GM19397 (cell line): Measurements from ENCODE around the gene METTL22.

Experiments used
- ATAC-seq: cut with Tn5 transposase; IDR thresholded peaks from one replicate; pipeline ENCODE4 v1.9.1; 2021; ENCODE audit warnings: mild to moderate bottlenecking, moderate library complexity; ENCODE audit not compliant: unreplicated experiment

The METTL22 gene, protein sequence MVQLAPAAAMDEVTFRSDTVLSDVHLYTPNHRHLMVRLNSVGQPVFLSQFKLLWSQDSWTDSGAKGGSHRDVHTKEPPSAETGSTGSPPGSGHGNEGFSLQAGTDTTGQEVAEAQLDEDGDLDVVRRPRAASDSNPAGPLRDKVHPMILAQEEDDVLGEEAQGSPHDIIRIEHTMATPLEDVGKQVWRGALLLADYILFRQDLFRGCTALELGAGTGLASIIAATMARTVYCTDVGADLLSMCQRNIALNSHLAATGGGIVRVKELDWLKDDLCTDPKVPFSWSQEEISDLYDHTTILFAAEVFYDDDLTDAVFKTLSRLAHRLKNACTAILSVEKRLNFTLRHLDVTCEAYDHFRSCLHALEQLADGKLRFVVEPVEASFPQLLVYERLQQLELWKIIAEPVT

DNA sequence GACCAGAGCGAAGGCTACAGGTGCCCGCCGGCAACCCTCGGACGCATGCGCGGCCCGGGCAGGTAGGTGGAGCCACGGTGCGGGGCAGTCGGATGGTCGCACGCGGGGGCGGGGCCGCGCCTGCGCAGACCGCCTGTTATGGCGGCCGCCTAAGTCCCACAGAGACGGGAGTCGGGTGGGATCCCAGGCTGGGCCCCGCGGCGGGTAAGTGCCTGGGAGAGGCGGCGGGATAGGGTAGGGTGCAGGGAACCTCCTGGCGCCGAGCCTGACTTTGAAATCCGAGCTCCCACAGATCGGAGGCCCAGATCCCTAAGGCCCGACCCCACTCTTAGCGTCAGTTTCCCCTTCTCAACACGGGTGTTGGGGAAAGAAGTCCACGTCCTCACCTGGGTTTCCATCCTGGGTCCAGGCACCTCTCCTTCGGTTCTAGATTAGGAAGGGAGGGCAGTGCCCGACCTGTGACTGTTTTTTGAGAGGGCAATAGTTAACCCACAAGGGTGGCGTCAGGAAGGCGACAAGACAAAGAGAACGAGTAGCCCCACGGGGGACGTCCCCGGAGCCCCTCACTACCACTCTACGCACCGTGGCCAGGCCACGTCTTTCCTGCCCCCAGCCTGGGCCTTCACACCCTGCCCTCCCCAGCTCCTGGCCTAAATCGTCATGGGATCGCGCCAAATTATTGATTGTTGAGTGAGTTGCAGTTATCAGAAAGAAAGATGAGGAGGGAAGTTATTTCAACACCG lies at the start of gene METTL22:
METTL22 (plus strand) TSS at position 127 of the 743 bp plus-strand sequence. CDS start 3,968 bp downstream, outside the sequence.
- peak; percentile 95 for ATAC-seq

DNA sequence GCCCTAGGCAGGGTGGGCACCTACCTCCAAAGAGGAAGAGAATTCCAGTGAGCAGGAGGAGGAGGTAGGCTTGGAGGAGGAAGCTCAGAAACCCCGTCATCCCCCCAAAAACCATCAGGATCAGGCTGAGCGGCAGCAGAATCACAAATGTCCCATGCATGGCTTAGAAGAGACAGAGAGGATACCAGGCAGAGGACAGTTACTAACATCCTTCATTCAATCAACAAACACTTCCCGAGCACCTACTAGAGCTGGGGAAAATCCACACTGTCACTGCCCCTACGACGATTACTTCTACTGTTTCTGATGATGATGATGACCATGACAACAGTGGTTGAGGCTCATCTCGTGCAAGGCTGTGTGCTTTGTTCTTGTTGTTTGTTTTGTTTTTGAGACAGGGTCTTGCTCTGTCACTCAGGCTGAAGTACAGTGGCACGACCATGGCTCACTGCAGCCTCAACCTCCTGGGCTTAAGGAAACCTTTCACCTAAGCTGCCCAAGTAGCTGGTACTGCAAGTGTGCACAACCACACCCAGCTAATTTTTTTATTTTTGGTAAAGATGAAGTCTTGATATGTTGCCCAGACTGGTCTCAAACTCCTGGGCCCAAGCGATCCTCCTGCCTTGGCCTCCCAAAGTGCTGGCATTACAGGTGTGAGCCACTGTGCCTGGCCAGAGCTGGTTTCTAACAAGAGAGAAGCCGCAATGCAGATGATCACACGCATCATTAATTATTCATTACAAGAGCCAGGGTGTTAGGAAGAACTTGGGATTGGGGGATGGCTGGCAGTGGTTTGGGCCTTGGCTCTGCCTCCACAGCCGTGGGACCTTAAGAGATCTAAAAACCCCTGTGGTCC lies 49.2 kb upstream of the METTL22 start:
- no peak for ATAC-seq

DNA sequence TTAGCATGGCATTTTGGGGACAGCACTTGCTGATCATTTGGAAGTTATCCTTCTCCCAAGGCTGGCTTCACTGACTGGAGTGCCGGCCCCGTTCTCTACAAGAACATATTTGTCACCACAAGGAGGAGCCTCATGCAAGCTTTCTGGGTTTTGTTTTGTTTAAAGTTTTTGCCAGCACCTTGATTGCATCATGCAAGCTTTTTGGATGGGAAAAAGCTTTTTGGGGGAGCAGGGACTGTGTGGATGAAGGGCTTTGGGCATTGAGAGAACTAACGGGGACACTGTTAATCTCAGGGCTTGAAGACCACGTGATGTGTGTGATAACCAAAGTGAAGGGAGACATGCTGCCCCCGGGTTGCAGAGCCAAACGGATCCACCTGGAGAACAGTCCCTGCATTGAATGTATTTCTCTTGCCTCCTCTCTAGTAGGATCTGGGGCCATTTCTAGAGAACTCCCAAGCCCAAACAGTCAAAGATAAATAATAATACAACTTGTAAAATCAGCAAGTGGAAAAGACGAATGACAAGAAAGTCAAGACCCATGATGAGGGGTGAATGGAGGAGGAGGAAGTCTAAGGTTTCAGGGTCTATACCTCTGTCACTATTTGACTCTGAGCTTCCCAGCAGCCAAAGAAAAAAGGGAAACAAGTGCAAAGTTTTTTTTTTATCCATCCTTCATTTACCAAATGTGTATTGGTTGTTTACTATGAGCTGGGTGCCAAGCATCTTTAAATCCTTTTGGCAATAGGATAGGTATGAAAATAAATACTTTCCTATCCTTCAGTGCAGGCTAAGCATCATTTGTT lies 48.4 kb upstream of the METTL22 start:
- no peak for ATAC-seq

DNA sequence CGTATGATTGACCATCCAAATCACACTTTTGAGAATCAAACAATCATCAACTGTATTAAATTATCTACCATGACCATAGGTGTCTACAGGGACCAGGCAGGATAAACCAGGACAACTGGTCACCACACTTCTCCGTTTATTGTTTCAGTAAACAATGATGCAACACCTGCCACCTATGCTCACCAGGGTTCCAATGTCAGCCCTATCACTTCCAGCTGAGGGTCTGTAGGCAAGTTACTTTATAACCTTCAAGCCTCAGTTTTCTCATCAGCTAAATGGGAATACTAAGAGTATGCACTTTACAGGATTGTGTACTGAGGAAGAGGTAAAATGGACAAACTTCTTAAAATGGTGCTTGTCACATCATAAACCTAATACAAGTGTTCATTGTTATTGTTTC lies 46.1 kb upstream of the METTL22 start:
- no peak for ATAC-seq

DNA sequence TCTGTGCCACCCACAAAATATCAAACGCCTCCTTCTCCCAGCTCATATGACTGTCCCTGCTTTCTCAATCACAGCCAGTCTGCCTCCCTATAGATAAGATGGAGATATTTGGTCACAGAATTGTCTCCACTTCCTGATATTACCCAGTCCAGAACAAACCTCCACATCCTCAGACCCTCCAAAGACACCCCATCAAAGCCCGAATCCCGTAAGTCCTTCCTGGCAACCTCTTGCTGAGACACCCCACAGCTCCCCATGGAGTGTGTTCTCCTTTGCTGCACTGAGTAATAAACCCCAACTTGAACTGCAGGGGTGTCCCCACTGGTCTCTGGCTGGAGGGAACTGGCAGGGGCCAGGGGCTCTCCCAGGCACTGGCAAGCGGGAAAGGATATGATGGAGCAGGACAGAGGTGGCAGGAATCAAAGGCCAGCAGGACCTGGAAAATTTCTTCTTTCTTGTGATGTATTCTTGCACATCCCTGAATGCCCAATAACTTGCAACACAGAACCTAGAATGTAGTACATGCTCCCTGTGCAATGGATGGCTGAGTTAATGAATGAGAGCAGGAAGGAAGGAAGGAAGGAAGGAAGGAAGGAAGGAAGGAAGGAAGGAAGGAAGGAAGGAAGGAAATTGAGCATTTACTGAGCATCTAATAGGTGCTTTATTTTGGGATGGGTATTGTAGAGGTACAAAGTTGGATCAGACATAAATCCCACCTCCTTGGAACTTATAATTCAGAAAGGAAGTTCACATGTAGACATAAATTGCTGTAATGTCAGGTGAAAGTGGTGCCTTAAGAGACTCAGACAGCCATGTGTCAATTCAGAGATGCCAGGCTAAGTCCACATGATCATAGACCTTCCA lies 45.1 kb upstream of the METTL22 start:
- no peak for ATAC-seq

DNA sequence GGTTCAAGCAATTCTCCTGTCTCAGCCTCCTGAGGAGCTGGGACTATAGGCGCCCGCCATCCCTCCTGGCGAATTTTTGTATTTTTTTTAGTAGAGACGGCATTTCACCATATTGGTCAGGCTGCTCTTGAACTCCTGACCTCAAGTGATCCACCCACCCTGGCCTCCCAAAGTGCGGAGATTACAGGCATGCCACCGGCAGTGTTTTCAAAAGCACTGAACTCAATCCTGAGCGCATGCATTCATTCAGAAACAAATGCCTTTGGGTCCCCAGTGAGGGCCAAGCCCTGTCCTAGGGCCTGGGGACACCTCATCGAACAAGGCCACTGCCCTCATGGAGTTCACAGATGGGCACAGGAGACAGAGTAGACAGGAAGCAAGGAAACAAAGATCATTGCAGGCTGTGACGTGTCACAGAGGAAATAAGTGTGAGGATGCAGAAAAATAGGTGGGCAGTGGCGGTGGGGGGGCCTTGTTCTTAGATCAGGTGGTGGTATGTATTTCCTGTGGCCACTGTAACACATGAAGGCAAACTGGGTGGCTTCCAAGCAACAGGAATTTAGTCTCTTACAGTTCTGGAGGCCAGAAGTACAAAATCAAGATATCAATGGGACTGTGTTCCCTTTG lies 43.7 kb upstream of the METTL22 start:
- ATAC-seq, result no peak

DNA sequence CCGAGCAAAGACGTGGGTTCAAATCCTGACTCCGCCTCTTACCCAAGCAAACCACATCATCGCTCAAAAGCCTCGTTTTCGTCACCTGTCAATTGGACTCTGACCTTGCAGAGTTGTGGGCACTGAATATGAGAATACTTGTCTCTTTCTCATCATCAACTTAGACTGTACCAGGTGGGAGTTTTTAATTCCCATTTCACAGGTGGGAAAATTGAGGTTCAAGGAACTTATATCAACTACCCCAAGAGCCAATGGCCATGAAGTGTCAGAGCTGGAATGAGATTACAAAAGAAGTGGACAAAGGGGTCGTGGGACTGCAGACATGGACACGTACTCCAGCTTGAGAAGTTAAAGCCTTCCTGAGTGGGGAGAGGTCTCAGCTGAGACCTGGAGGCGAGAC lies 41.9 kb upstream of the METTL22 start:
- no peak for ATAC-seq

DNA sequence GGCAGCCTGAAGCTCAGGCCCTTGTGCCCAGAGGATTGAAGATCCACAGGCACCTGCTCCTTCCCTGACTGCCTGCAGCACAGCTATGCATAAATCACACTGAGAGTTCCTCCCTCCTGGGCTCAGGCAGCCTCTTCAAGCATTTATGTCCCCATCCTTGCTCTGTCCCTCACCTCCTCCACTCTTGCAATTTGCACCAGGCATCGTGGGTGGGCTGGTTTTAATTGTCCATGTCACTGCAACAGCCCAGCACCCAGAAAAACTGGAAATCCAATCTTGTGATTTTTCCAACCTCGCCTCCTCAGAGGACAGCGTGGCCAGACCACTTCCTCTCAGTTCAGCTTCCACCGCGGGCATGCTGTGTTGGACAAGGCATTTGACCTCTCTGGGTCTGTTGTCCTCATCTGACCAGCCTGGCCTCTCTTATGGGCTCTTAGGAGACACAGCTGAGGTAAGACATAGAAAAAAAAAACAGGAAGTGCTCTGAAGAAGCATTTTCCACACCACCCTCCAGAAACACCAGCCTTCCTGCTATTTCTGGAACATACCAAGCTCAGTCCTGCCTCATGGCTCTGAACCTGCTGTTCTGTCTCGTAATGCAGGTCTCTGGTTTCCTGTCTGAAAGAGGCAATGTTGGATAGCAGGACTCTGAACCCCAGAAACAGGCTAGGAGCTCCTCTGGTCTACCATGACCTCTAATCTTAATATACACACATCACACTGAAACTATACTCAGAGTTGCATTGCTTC lies 39.5 kb upstream of the METTL22 start:
- no peak for ATAC-seq

DNA sequence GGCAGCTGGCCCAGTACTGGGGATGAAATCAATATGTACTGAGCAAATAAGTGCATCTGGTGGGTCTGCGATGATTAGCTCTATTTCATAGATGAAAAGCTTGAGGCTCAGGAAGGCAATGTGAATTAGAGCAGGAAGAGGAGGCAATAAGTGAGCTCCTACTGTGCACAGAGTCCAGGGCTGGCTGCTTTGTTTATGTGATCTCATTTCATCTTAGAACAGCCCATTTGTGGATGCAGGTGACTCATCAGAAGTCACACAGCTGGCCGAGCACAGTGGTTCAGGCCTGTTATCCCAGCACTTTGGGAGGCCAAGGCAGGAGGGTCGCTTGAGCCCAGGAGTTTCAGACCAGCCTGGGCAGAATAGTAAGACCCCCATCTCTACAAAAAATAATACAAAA lies 38.3 kb upstream of the METTL22 start:
- ATAC-seq, result no peak

DNA sequence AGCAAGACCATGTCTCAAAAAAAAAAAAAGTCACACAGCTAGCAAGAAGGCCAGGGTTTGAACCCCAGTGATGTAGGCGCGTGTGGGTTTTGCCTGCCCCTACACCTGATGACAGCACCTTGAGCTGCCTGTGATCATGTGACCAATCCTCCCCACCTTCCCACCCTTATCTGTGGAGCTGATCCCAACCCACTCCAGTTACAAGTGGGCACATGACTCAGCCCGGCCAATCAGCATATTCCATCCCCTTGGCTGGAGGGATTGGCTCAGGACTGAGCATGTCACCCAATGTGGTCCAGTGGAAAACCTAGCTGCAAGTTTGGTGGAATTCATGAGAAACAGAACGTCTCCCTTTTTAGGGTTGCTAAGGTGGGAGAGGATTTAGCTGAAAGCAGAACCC lies 37.8 kb upstream of the METTL22 start:
- ATAC-seq, result no peak

DNA sequence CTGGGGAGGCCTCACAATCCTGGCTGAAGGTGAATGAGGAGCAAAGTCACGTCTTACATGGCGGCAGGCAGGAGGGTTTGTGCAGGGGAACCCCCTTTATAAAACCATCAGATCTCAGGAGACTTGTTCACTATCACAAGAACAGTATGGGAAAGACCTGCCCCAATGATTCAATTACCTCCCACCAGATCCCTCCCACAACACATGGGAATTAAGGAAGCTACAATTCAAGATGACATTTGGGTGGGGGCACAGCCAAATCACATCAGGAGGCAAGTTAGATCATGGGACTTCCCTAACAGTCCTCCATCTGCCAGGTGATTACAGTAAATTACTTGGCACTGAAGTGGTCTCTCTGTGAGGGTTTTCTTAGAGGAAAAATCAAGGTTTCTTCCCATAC lies 36.5 kb upstream of the METTL22 start:
- ATAC-seq, result no peak

DNA sequence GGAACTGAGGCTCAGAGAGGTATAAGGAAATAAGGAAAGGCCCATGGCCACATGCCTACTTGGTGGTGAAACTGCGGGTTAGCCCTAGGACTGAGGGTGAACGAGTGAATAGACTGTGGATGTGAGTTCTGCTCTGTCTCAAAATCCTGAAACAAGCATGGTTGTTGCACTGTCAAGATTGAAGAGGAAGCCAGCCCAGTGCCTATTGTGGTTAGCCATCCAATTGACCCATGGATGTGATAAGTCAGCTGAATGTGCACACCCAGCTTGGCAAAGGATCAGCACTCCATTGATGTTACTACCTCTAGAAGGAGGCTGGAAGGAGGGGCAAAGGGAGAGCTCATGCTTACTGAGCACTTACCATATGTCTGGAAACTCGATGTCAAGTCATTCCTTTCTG lies 35.6 kb upstream of the METTL22 start:
- no peak for ATAC-seq

DNA sequence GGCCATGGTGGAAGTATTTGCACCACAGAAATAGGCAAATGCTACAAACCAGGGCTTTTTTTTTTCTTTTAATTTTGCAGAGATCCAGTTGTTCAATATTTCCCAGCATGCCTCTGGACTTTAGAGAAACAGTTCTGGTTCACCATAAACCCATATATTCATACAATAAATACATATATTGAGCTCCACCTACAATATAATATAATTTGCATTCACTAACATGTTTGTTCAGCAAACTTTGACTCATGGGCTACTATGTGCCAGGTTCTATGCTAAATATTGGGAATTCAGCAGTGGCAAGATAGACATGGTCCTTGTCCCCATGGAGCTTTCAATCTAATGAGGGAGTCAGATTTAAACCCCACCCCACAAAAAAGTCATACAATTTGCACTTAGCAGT lies 34.4 kb upstream of the METTL22 start:
- ATAC-seq, result no peak

DNA sequence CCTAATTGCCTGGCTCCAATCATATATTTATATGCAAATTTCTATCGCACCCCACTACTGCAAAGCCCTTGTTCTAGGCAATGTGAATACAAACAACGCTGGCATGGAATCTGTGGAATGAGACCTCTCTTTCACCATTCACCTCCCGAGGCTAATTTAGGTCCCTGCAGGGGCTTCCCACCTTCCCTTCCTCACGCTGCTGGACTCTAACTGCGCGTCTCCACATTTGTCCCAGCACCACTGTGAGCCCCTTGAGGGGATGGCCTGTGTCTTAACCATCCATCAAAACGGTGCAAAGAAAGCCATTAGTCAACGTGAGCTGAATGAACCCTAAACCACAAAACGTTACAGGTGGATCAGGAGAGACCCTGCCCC lies 32.8 kb upstream of the METTL22 start:
- no peak for ATAC-seq

DNA sequence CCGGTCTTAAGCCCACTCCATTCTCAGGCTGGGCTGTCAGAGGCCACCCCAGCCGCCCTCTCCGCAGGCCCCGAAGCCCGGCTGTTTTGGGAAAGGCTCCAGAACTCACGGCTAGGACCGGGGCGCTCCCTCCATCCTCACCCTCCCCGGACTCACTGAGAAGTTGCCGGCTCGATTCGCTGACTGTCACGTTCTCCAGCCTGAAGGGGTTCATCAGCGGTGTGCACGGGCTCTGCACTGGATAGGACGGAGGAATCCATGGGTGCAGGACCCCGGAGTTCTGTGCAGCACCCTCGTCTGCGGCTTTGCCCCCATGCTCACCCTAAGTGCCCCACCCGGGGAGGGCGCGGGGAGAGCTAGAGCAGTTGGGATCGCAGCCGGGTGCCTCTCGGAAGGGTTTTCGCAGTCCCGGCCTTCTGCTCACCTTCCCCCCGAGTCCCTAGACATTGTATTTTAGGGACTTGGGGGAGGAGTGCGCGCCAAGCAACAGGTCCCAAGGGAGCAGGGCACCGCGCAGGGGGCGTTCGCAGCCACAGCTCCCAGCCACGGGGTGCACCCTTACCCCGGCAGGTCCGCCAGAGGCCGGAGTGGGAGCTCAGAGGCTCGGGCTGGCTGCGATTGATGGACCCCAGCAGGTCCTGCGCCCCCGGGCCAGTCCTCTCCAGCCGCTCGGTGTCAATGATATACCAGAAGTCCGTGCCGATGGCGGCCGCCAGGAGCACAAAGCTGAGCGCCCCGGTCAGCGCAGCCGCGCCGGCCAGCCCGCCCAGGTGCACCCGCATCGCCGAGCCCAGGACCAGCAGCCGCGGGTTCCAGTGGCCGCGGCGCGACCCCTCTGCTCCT lies 32.2 kb upstream of the METTL22 start:
- no peak for ATAC-seq

DNA sequence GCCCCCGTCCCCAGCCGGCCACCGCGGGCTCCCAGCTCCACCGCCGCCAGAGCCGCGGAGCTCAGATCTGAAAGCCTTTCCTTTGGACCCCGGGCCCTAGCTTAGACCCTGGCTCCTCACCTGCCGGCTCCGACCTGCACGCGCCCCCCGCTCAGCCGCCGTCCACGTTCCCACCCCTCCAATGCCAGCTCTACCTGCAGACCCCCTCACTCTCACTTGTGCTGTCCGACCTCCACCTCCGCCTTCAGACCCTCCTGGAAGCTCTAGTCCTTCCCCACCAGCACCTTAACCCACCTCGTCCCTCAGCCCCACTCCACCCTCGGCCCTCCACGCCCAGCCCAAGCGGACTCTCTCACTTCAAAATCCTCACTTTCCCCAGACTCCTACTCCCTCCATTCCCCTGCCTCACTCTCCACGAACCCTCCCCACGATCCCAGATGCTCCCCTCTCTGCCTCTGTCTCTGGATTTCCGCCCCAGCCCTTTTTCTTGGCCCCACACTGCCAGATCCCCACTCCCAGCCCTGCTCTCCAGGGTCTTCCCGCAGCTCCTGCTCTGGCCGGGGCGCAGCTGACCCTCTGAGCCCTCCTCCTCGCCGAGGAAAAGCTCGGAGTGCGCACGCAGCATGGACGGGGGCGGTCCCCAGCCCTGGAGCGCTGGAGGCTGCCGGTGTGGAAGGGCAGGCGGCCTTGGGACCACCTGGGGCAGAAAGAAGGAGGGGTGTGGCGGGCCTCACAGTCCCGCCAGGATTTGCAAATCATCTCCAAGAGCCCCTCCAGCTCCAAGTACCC lies 31.4 kb upstream of the METTL22 start, which contains the start of gene TMEM114:
TMEM114 (minus strand) TSS at position 612 of the 789 bp plus-strand sequence. CDS start 673 bp downstream, outside the sequence.
- no peak for ATAC-seq

DNA sequence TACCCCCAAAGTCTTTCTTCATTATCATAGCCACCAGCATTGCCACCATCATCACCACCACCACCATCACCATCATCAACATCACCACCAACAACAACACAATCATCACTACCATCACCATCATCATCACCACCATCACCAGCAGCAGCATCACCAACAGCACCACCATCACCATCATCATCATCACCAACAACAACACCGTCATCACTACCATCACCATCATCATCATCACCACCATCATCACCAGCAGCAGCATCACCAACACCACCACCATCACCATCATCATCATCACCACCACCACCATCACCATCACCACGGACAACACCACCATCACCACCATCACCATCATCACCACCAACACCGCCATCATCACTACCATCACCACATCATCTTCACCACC lies 30.7 kb upstream of the METTL22 start:
- no peak for ATAC-seq
